ENCODE results near the gene PRDM8.
"Not testable (repeated sequence)": the region's sequence is repeated elsewhere in the genome, so short reads cannot be mapped to it uniquely, and the experiment has no call there.

The PRDM8 gene

GRCh38 chr4:80228460-80228859, 31.2 kb downstream of the PRDM8 start:
- no peak for DNase-seq (ENCODE audit: low spot score)

- DNase-seq (ENCODE audit: low spot score): no peak
Observed at GRCh38 chr4:80229128-80229527, 31.8 kb downstream of the PRDM8 start.

GRCh38 chr4:80229590-80229989, 32.3 kb downstream of the PRDM8 start:
- no peak for DNase-seq (ENCODE audit: low spot score)

GRCh38 chr4:80231180-80231579, 33.9 kb downstream of the PRDM8 start:
- no peak for DNase-seq (ENCODE audit: low spot score)

- DNase-seq (ENCODE audit: low spot score): no peak
Observed at GRCh38 chr4:80232707-80233370, 35.5 kb downstream of the PRDM8 start.

GRCh38 chr4:80233390-80233789, 36.1 kb downstream of the PRDM8 start:
- no peak for DNase-seq (ENCODE audit: low spot score)

GRCh38 chr4:80235451-80235850, 38.1 kb downstream of the PRDM8 start:
- DNase-seq (ENCODE audit: low spot score): no peak

- peak; percentile 74 for DNase-seq (ENCODE audit: low spot score)
Observed at GRCh38 chr4:80237992-80238391, 40.7 kb downstream of the PRDM8 start.

- peak; percentile 40 for DNase-seq (ENCODE audit: low spot score)
Observed at GRCh38 chr4:80239480-80240150, 42.3 kb downstream of the PRDM8 start.

- peak; percentile 26 for DNase-seq (ENCODE audit: low spot score)
Observed at GRCh38 chr4:80240976-80241375, 43.7 kb downstream of the PRDM8 start.

GRCh38 chr4:80243274-80244018, 46.1 kb downstream of the PRDM8 start:
- no peak for DNase-seq (ENCODE audit: low spot score)

- not testable (repeated sequence) for DNase-seq (ENCODE audit: low spot score)
Observed at GRCh38 chr4:80247484-80247883, 50.2 kb downstream of the PRDM8 start.

- DNase-seq (ENCODE audit: low spot score): no peak
Observed at GRCh38 chr4:80249144-80249543, 51.8 kb downstream of the PRDM8 start.

GRCh38 chr4:80252427-80252826, 55.1 kb downstream of the PRDM8 start:
- DNase-seq (ENCODE audit: low spot score): no peak

GRCh38 chr4:80252953-80253352, 55.6 kb downstream of the PRDM8 start:
- DNase-seq (ENCODE audit: low spot score): no peak

- no peak for DNase-seq (ENCODE audit: low spot score)
Observed at GRCh38 chr4:80253510-80253909, 56.2 kb downstream of the PRDM8 start.
